GM21786 (cell line): ENCODE data around the gene ANO4.

Experiments
- ATAC-seq: cut with Tn5 transposase; IDR thresholded peaks from one replicate; pipeline ENCODE4 v1.9.1; 2021; ENCODE audit not compliant: unreplicated experiment

Gene ANO4

GRCh38 chr12:101172316-101172715 is 377.7 kb downstream of the ANO4 start:
- ATAC-seq: no peak

GRCh38 chr12:101173197-101173749 is 378.7 kb downstream of the ANO4 start:
- no peak for ATAC-seq

DNA sequence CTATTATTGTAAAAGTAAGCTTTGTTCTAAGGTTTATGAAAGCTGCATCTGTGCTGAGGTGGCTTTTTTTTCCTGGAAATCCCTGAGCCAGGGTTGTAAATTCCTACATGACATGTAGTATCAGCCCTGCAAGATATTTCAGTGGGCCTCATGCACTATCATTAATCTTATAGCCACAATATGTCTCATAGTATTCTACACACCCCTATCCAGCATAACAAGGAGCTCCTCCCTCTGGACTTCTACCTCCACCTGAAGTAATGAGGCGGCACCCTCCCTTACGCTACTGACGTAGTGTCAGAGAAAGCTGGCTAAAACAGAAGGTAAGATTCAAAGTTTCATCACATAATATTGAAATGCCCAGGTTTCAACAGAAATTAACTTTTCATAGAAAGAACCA is 380.0 kb downstream of the ANO4 start:
- ATAC-seq: no peak
